SK-N-SH treated with all-trans-retinoic acid at 6 μM for 48 hours (cell line): ENCODE results near the gene CCDC78.

Source experiments
- ATAC-seq: fragments of 200-7000 bp; cut with Tn5 transposase; 3 replicates; pipeline ENCODE4 v1.9.1; 2020; ENCODE audit warnings: mild to moderate bottlenecking, moderate library complexity
- BACH2 ChIP-seq: fragments of 250-450 bp; sonication (Bioruptor Pico); IDR thresholded peaks from 2 replicates; pipeline ENCODE4 v1.9.0; 2021; ENCODE audit warnings: mild to moderate bottlenecking, borderline replicate concordance
- CSDC2 ChIP-seq: fragments of 250-450 bp; sonication (Bioruptor Pico); IDR thresholded peaks from 2 replicates; pipeline ENCODE4 v1.5.0; 2020; ENCODE audit warnings: mild to moderate bottlenecking, moderate library complexity
- ESRRG ChIP-seq: fragments of 250-450 bp; sonication (Bioruptor Pico); IDR thresholded peaks from 2 replicates; pipeline ENCODE4 v1.6.1; 2021; ENCODE audit warnings: mild to moderate bottlenecking
- GLIS3 ChIP-seq: fragments of 250-450 bp; sonication (Bioruptor Pico); IDR thresholded peaks from 2 replicates; pipeline ENCODE4 v1.5.0; 2020; ENCODE audit warnings: mild to moderate bottlenecking, moderate library complexity
- ISL1 ChIP-seq: fragments of 250-450 bp; sonication (Bioruptor Pico); IDR thresholded peaks from 2 replicates; pipeline ENCODE4 v2.1.2; 2022; ENCODE audit warnings: mild to moderate bottlenecking, moderate library complexity
- OSR1 ChIP-seq: fragments of 250-450 bp; sonication (Bioruptor Pico); IDR thresholded peaks from 2 replicates; pipeline ENCODE4 v1.8.0; 2022; ENCODE audit warnings: moderate library complexity, mild to moderate bottlenecking, inconsistent platforms
- PPARA ChIP-seq: fragments of 250-450 bp; sonication (Bioruptor Pico); IDR thresholded peaks from 2 replicates; pipeline ENCODE4 v1.5.0; 2020; ENCODE audit warnings: mild to moderate bottlenecking, borderline replicate concordance
- RARB ChIP-seq: fragments of 250-450 bp; sonication (Bioruptor Pico); IDR thresholded peaks from 2 replicates; pipeline ENCODE4 v1.8.0; 2021; ENCODE audit warnings: mild to moderate bottlenecking, moderate library complexity
- SNAI2 ChIP-seq: fragments of 250-450 bp; sonication (Bioruptor Pico); IDR thresholded peaks from 2 replicates; pipeline ENCODE4 v1.5.0; 2020; ENCODE audit warnings: mild to moderate bottlenecking, moderate library complexity
- TCF4 ChIP-seq: fragments of 250-450 bp; sonication (Bioruptor Pico); IDR thresholded peaks from 2 replicates; pipeline ENCODE4 v1.8.0; 2021; ENCODE audit warnings: mild to moderate bottlenecking, moderate library complexity, borderline replicate concordance
- TOX ChIP-seq: fragments of 250-450 bp; sonication (Bioruptor Pico); IDR thresholded peaks from 2 replicates; pipeline ENCODE4 v1.8.0; 2021; ENCODE audit warnings: mild to moderate bottlenecking, moderate library complexity, borderline replicate concordance
- ZC3H10 ChIP-seq: fragments of 250-450 bp; sonication (Bioruptor Pico); IDR thresholded peaks from 2 replicates; pipeline ENCODE4 v1.5.1; 2021; ENCODE audit warnings: mild to moderate bottlenecking, moderate library complexity
- ZFP3 ChIP-seq: fragments of 250-450 bp; sonication (Bioruptor Pico); IDR thresholded peaks from 2 replicates; pipeline ENCODE4 v1.5.0; 2020; ENCODE audit warnings: mild to moderate bottlenecking, moderate library complexity
- ZFP30 ChIP-seq: fragments of 450-650 bp; formaldehyde crosslinking; IDR thresholded peaks from 2 replicates; pipeline ENCODE4 v1.5.0; 2022; ENCODE audit warnings: mild to moderate bottlenecking, moderate library complexity
- ZNF70 ChIP-seq: fragments of 450-650 bp; formaldehyde crosslinking; IDR thresholded peaks from 2 replicates; pipeline ENCODE4 v1.5.0; 2020; ENCODE audit warnings: mild to moderate bottlenecking, moderate library complexity
- ZNF8 ChIP-seq: fragments of 450-650 bp; formaldehyde crosslinking; IDR thresholded peaks from 2 replicates; pipeline ENCODE4 v1.5.0; 2020; ENCODE audit warnings: mild to moderate bottlenecking, moderate library complexity
- TF ChIP-seq, protein P1 (sequence below): fragments of 250-450 bp; sonication (Bioruptor Pico); IDR thresholded peaks from 2 replicates; pipeline ENCODE4 v1.5.1; 2020; ENCODE audit warnings: low read depth, mild to moderate bottlenecking, moderate library complexity
- TF ChIP-seq, protein P2 (sequence below): fragments of 250-450 bp; sonication (Bioruptor Pico); IDR thresholded peaks from 2 replicates; pipeline ENCODE4 v1.8.0; 2020; ENCODE audit warnings: mild to moderate bottlenecking, moderate library complexity, borderline replicate concordance
- TF ChIP-seq, protein P3 (sequence below): fragments of 250-450 bp; sonication (Bioruptor Pico); IDR thresholded peaks from 2 replicates; pipeline ENCODE4 v1.5.1; 2021; ENCODE audit warnings: mild to moderate bottlenecking, moderate library complexity
- TF ChIP-seq, protein P4 (sequence below): fragments of 250-450 bp; sonication (Bioruptor Pico); IDR thresholded peaks from 2 replicates; pipeline ENCODE4 v1.8.0; 2021; ENCODE audit warnings: low read depth, mild to moderate bottlenecking, moderate library complexity, borderline replicate concordance

The CCDC78 gene

DNA sequence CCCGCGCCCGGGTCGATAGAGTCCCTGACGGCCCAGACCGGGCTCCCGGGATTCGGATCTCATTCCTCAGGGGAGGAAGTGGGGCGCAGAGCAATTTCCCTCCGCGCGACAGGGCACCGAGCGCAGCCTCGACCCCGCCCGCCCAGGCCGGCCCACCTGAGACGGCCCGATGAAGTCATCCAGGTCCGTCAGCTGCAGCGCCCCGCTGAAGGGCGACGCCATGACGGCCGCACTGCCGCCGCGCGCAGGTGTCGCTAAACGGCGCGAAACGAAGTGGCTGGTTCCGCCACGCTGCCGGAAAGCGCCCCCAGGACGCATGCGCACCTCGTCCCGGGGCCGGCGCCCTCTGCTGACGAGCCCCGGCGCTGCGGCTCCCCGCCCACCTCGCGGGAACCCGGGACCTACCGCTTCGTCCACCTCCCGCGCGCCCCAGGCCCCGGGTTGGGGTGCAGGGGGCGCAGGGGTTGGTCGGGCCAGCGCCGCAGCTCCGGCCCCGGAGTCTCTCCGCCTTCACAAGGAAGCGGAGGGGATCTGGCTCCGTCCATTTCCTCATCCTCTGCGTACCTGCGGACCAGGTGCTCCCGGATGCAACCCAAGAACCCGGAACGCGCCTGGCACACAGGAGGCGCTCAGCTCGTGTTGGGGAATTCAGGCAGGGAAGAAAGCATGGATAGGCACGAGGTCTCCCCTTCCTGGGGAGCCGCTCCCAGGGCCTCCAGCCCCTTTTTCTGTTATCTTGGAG is 14.7 kb upstream of the CCDC78 start, which contains the start of gene CIAO3 (continued):
- TF ChIP-seq, protein P1, sequence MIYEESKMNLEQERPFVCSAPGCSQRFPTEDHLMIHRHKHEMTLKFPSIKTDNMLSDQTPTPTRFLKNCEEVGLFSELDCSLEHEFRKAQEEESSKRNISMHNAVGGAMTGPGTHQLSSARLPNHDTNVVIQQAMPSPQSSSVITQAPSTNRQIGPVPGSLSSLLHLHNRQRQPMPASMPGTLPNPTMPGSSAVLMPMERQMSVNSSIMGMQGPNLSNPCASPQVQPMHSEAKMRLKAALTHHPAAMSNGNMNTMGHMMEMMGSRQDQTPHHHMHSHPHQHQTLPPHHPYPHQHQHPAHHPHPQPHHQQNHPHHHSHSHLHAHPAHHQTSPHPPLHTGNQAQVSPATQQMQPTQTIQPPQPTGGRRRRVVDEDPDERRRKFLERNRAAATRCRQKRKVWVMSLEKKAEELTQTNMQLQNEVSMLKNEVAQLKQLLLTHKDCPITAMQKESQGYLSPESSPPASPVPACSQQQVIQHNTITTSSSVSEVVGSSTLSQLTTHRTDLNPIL: no peak

DNA sequence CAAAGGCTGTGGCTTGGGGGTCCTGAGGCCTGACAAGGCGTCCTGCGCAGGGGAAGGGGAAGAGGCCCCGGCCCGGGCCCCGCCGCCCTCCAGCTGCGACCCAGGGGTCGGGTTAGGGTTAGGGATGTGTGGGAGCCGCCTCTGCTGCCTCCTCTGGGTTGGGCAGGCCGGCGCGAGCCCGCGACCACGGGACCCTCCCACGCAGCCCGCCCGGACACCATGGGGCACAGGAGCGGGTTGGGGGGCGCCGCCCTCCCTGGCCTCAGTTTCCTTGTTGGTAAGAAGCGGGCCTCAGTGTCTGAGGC is 14.2 kb upstream of the CCDC78 start:
- ATAC-seq: peak; percentile 49
- TF ChIP-seq CSDC2 (CRISPR knock-in tag): no peak
- TF ChIP-seq ESRRG (CRISPR knock-in tag): no peak
- no peak for TF ChIP-seq OSR1 (CRISPR knock-in tag)
- TF ChIP-seq PPARA: no peak
- TF ChIP-seq, protein P2, sequence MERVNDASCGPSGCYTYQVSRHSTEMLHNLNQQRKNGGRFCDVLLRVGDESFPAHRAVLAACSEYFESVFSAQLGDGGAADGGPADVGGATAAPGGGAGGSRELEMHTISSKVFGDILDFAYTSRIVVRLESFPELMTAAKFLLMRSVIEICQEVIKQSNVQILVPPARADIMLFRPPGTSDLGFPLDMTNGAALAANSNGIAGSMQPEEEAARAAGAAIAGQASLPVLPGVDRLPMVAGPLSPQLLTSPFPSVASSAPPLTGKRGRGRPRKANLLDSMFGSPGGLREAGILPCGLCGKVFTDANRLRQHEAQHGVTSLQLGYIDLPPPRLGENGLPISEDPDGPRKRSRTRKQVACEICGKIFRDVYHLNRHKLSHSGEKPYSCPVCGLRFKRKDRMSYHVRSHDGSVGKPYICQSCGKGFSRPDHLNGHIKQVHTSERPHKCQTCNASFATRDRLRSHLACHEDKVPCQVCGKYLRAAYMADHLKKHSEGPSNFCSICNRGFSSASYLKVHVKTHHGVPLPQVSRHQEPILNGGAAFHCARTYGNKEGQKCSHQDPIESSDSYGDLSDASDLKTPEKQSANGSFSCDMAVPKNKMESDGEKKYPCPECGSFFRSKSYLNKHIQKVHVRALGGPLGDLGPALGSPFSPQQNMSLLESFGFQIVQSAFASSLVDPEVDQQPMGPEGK (CRISPR knock-in tag): no peak
- TF ChIP-seq ISL1 (CRISPR knock-in tag): no peak
- no peak for TF ChIP-seq ZNF8

DNA sequence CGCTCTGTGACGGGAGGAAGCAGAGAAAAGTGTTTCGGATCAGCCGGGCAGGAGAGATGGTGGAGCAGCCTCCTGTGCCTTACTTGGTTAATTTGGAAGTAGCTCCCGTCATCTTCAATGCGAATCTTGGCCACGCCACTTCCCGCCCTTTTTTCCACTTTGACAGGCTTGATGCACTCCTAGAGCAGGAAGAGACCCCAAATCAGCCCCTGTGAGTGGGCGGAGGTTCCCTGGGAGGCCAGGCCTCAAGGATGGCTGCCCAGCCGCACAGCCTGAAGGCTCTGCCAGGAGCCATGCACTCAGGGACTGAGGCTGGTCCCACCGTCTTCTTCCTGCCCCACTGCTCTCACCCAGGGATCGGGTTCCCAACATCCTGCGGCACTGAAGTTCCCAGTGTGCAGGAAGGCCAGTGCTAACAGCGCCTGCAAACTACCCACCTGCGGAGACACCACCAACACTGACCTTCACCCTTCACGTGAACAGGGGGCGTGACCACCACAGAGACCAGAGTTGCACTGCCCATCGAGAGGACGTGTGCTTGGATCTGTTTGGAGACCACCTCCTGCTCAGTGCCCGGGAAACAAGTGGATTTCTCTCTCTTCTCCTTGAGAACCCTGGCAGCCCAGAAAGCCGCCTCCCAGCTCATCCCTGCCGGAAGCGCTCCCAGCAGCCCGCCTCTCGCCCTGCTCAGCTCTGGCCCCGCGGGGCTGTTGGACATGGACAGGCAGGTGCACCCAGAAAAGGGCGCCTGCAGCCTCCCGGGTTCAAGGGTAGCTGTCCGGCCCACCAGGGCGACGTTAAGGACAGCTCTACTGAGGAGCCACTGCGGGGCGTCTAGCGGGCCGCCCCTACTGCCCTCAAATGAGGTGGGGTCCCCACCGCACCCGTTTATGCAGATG is 13.6 kb upstream of the CCDC78 start:
- no peak for TF ChIP-seq GLIS3 (CRISPR knock-in tag)
- TF ChIP-seq TOX: no peak
- TF ChIP-seq, protein P3, sequence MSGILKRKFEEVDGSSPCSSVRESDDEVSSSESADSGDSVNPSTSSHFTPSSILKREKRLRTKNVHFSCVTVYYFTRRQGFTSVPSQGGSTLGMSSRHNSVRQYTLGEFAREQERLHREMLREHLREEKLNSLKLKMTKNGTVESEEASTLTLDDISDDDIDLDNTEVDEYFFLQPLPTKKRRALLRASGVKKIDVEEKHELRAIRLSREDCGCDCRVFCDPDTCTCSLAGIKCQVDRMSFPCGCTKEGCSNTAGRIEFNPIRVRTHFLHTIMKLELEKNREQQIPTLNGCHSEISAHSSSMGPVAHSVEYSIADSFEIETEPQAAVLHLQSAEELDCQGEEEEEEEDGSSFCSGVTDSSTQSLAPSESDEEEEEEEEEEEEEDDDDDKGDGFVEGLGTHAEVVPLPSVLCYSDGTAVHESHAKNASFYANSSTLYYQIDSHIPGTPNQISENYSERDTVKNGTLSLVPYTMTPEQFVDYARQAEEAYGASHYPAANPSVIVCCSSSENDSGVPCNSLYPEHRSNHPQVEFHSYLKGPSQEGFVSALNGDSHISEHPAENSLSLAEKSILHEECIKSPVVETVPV (CRISPR knock-in tag): no peak
- no peak for TF ChIP-seq SNAI2 (CRISPR knock-in tag)
- no peak for TF ChIP-seq OSR1 (CRISPR knock-in tag)
- TF ChIP-seq, protein P4, sequence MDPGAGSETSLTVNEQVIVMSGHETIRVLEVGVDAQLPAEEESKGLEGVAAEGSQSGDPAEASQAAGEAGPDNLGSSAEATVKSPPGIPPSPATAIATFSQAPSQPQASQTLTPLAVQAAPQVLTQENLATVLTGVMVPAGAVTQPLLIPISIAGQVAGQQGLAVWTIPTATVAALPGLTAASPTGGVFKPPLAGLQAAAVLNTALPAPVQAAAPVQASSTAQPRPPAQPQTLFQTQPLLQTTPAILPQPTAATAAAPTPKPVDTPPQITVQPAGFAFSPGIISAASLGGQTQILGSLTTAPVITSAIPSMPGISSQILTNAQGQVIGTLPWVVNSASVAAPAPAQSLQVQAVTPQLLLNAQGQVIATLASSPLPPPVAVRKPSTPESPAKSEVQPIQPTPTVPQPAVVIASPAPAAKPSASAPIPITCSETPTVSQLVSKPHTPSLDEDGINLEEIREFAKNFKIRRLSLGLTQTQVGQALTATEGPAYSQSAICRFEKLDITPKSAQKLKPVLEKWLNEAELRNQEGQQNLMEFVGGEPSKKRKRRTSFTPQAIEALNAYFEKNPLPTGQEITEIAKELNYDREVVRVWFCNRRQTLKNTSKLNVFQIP (CRISPR knock-in tag): no peak
- no peak for TF ChIP-seq RARB (CRISPR knock-in tag)
- no peak for TF ChIP-seq ZC3H10
- no peak for TF ChIP-seq PPARA
- TF ChIP-seq ZFP30 (CRISPR knock-in tag): no peak
- no peak for TF ChIP-seq BACH2 (CRISPR knock-in tag)
- TF ChIP-seq, protein P1: no peak
- TF ChIP-seq ISL1 (CRISPR knock-in tag): no peak
- TF ChIP-seq TCF4 (CRISPR knock-in tag): no peak
- no peak for TF ChIP-seq ESRRG (CRISPR knock-in tag)
- no peak for TF ChIP-seq ZNF70
- no peak for TF ChIP-seq ZFP3 (CRISPR knock-in tag)
- TF ChIP-seq, all 23 proteins: peak for 0
- peak; percentile 53 for ATAC-seq

DNA sequence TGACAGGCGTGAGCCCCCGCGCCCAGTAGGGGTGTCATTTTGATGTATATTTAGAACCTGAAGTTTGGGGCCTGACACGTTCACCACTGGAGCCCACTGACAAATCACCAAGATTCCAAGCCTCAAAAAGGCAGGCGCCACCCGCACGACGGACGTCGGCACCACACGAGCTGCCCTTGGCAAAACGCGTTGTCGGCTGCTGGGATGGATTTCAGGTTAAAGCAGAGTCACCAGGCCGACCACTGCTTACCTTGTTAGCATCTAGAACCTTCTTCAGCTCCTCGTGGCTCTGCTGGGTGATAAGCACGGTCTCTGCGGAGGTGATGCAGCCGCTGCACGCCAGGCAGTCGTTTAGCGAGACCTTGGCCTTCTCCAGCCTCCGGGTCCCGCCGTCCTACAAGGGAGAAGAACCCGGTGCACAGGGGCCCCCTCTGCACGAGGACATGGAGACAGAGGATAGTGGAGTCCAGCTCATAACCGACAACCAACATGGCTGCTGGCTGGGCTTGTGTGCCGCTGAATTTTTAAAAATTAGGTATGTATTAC is 10.8 kb upstream of the CCDC78 start:
- ATAC-seq: no peak

More for the DNA sequence above, 10.8 kb upstream of the CCDC78 start:
- TF ChIP-seq CSDC2 (CRISPR knock-in tag): no peak
- no peak for TF ChIP-seq RARB (CRISPR knock-in tag)
- no peak for TF ChIP-seq ZC3H10
